ENCODE measurements around the gene FAM117A.
"Not testable (repeated sequence)": the region's sequence is repeated elsewhere in the genome, so short reads cannot be mapped to it uniquely, and the experiment has no call there.

Gene FAM117A

DNA sequence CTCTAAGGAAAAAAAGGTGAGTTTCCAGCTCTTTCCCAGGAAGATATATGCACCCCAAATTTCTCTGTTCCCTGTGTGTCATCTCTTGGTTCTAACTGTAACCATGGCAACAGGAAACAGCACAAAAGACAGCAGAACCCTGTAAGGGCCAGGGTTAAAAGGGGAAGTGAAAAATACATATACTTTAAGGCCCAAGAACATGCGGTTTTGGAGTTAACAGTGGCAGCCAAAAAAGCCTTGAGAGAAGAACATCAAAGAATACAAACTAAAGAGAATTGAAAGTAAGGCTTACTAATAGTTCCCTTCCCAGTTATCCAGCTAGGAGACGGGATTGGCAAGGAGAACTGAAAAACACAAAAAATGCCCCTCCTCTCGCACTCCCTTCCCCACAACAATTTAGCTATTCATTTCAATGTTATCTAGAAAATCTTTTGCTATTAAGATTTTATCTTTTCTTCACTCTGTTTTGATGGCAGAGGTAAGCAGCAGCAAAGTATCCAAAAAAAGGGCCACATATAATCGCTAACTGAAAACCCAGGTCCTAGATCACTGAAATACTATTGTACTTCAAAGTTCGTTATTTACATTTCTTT, 87.6 kb downstream of the FAM117A start:
- DNase-seq, result no peak

- no peak for DNase-seq
Observed at GRCh38 chr17:49674507-49674906, 89.4 kb downstream of the FAM117A start.

GRCh38 chr17:49673679-49674078, 90.3 kb downstream of the FAM117A start:
- DNase-seq, result not testable (repeated sequence)

DNA sequence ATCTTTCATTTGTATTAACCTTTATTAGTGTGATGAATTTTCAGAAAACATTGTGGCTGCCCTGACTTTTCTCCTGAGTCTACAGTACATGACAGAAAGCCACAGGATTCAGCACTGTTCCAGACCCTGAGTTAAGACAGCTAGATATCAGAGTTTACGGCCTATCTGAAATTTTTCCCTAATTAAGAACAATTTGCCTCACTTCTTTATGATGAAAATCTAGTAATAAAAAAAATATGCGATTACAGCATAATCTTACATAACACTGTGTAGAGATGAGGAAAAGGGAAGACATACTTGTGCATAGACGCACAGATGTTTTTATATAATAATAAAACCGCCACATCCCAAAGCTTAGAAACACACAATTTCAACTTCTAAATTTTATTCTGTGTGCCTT, 93.3 kb downstream of the FAM117A start:
- no peak for DNase-seq

DNA sequence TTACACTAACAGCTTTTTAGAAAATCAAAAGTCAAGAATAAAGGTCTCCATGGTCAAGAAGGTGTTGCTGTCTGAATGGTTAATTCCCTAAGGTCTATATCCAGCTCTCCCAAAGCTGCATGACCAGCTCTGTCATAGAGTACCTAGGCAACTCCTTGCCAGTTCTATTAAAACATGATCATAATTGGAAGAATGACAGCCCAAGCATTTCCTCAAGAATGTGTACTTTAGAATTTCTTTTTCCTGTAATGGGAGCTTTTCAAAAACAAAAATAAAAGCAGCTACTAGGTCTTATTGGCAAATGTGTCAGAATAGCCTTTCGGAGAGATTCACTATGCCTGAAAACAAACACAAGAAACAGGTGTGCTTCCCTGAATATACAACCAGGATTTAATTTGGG, 93.9 kb downstream of the FAM117A start:
- no peak for DNase-seq

DNA sequence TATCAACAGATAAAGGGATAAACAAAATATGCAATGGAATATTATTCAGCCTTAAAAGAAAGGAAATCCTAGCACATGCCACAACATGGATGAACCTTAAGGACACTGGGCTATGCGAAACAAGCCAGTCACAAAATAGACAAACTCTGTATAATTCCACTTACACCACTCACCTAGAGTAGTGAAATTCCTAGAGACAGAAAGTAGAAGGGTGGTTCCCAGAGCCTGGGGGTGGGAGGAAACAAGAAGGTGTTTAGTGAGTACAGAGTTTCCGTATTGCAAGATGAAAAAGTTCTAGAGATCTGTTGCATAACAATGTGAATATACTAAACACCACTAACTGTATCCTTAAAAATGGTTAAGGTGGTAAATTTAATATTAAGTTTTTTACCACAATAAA, 96.1 kb downstream of the FAM117A start:
- DNase-seq, result no peak

DNA sequence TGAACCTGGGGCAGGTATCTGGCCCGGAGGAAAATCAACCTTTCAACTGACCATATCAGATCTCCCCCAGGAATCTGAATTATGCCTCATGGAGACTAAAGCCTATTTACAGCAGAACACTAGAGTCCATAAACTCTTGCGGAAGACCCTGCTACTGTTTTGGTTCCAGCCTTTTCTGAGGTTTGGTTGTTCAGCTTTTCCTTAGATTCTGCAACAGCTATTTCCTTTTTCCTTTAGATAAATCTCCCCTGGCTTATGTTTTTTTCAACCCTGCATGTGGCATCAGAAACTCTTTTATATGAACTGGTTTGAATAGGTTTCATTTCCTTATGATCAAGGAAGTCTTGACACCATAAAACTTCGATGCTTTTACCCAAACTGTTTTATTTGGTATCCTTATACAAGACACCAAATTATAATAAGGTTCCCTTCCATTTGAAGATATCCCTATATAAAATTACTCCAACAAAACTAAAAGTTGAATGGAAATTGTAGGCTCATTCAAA, 99.2 kb downstream of the FAM117A start:
- DNase-seq, result no peak
